T-helper 1 cell (primary cell): ENCODE results near the gene TOR4A.
"Not testable (repeated sequence)": the region's sequence is repeated elsewhere in the genome, so short reads cannot be mapped to it uniquely, and the experiment has no call there.

Experiments
- DNase-seq, 5 donors: peaks; one replicate each; pipeline ENCODE4 v3.0.0-alpha.2; 2012 to 2020

The TOR4A gene

GRCh38 chr9:137239541-137240200 lies 37.9 kb upstream of the TOR4A start:
- not testable (repeated sequence) for DNase-seq

DNA sequence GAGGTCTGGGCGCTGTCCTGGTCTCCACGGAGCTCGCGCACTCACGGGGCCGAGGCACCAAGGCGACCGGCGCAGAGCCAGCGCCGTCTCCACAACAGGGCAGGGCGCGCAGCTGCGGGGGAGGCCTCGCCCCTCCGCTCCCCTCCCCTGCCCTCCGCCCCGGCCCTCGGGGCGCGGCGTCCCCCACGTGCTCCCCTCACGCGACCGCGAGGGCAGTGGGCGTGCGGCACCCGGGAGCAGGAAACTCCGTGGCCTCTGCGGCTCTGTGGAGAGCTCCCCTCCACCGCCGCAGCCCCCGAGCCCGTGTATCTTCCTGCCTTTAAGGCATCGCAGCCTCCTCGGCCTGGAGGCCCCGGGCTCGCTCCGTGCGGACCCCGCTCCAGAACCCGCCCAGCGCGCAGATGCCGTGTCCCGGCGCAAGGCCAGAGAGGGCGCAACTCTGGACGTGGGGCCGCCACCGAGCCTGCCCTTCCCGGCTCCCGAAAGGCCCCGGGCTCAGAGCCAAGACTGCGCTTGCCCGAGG lies 37.1 kb upstream of the TOR4A start:
- DNase-seq = peak; percentile 50 to 70 (median 59)

- DNase-seq = peak; percentile 93 to 100 (median 95)
Measured at GRCh38 chr9:137240841-137241489, 36.6 kb upstream of the TOR4A start, which contains the start of gene TUBB4B. Gene TUBB4B (plus strand): TSS chr9:137241287. CDS start chr9:137241361, 74 bp downstream.

DNA sequence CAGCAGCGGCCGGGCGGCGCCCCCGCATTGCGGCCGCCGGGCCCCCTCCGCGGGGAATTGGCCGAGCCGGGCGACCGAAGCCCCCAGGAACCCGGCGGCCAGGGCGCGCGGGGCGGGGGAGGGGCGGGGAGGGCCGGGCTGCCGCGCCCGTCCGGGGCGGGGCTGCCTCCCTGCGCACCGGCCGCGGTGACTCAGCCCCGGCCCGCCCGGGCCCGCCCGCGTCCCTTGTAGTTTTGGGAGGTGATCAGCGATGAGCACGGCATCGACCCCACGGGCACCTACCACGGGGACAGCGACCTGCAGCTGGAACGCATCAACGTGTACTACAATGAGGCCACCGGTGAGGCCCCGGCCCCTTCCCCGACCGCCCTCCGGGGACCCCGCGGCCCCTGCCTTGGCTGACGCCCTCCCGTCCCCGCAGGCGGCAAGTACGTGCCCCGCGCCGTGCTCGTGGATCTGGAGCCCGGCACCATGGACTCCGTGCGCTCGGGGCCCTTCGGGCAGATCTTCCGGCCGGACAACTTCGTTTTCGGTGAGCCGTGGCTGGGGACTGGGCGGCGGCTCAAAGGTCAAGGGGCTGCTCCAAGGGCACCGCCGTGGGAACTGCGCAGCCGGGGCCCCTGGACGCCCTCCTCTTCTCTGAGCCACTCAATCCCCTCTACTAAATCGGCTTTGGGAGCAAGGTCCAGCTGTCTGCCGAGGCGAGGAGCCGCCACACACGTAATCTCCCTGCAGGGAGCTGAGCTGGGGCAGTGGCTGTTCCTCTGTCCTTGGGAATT lies 35.8 kb upstream of the TOR4A start:
- DNase-seq = peak; percentile 45 to 69 (median 55)

DNA sequence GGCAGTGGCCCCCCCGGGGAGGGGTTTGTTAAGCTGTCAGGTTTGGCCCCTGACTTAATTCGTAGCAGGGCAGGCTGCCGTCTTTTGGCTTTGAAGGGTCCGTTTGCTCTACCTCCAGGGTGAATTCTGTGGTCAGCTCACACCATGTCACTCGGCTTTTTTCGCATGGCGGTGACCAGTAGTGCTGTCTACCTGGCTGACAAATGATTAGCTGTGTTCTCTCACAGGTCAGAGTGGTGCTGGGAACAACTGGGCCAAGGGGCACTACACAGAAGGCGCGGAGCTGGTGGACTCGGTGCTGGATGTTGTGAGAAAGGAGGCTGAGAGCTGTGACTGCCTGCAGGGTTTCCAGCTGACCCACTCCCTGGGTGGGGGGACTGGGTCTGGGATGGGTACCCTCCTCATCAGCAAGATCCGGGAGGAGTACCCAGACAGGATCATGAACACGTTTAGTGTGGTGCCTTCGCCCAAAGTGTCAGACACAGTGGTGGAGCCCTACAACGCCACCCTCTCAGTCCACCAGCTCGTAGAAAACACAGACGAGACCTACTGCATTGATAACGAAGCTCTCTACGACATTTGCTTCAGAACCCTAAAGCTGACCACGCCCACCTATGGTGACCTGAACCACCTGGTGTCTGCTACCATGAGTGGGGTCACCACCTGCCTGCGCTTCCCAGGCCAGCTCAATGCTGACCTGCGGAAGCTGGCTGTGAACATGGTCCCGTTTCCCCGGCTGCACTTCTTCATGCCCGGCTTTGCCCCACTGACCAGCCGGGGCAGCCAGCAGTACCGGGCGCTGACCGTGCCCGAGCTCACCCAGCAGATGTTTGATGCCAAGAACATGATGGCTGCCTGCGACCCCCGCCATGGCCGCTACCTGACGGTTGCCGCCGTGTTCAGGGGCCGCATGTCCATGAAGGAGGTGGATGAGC lies 35.0 kb upstream of the TOR4A start:
- DNase-seq = no peak

GRCh38 chr9:137243266-137243625 lies 34.3 kb upstream of the TOR4A start:
- not testable (repeated sequence) for DNase-seq

DNA sequence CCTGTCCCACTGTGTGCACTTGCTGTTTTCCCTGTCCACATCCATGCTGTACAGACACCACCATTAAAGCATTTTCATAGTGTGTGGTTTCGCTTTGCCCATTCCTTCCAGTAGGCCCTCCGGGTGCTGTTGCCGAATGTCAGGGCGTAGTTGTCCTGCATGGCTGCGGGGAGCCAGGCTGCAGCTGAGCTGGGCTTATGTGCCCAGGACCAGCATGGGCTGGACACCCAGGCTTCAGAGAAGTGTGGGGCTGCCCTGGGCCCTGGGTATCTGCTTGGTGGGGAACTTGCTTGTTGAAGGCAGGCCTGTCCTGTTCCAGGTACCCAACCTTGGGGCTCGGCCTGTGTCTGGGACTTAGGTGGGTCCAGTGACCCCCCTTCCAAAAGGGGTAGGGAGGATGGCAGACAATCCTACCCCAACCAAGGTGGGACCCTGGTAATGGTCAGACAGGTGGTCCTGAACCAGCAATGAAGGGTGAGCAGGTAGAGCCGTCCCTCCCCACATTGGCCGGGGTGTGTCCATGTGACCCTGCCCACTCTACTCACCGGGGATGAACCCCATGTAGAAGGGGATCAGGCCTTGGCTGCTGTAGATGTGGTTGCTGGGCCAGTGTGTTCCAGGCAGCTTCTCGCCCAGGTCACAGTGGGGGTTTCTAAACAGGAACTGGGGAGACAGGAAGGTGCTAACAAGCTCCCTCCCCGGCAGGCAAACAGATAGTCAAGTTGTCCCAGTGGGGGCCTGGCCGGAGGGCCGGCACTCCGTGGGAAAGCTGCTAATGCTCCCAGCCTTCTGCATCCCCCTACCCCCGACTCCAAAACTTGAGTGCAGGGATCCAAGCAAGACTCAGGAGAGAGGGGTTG lies 33.7 kb upstream of the TOR4A start:
- peak in 1 of 5 donors; percentile 26 for DNase-seq

- no peak for DNase-seq
Measured at GRCh38 chr9:137244486-137245449, 32.8 kb upstream of the TOR4A start.

- no peak for DNase-seq
Measured at GRCh38 chr9:137245450-137246421, 31.8 kb upstream of the TOR4A start.

DNA sequence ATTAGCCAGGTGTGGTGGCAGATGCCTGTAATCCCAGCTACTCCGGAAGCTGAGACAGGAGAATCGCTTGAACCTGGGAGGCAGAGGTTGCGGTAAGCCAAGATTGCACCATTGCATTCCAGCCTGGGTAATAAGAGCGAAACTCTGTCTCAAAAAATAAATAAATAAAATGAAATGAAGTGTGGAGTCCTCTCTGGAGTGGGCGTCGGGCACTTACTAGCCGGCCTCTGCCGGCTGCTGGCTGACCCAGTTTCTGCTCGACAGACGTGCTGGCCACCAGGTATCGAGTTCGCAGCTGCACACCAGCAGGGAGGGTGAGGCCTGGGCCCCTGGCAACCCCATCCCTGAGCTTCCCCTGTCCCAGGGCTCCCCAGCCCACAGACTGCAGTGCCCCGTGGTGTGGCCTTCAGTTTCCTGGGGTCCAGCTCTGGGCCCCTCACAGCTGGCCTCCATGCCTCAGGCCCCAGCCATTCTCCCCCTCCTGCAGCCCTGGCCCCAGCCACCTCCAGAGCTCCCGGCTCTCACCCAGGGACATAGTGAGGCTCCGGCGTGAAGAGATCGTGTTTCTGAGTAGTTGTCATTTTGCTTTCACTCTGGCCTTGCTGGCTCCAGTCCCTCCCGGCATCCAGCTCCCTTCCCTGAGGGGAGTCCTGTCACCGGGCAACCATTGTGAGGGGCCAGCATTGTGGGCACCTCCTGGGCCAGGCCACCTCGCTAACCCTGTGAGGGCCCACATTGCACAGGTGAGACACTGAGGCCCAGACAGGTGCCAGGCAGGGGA lies 30.2 kb upstream of the TOR4A start:
- DNase-seq = no peak

DNA sequence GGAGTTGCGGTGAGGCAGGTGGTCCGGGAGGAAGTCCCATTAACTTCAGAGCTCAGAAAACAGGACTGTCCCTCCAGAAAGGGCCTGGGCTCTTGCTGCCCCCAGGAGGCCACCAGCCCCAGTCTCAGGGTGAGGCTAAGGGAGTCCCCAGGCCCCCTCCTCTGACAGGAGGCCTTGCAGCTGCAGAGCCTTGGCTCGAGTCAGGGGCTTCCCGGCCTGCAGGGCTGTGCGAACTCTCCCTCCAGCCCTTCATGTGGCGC lies 29.7 kb upstream of the TOR4A start:
- no peak for DNase-seq

DNA sequence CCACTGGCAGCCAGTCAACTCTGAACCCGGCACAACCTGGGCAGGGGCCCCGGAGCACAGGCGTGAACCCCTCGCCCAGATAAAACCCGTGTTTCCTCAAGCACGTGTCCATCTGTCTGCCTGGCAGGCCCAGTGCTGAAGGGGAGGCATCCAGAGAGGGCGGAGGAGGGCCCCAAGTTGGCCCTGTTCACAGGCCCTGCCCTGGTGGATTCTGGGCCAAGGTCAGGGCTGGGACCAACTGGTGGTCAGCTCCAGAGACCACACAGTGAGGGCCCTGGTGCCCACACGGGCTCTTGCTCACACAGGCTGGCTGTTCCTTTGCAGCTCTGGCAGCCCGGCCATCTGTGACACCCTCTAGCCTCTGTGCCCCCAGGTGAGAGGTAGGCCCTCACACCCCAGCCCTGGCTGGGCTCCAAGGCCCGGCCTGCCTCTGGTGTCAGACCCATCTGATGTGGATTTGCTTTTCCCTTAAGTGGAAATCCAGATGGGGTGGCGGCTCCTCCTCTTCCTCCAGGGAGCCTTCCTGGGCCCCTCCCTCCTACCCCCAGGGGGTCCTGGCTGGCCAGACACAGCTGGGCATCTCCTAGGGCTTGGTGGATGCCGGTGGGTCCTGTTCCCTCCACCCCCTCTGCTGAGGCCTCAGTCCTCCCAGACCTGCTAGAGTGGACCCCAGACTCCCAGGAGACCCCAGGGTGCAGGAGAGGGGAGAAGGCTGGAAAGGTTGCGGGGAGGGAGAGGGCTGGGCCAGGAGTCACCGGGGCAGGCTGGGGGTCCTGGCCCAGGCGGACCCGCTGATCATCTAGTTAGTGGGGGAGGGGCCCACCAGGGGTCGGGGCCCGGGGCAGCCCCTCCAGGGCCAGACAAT lies 27.0 kb upstream of the TOR4A start:
- no peak for DNase-seq

GRCh38 chr9:137251194-137251461 lies 26.4 kb upstream of the TOR4A start, which contains the start of gene STPG3:
Gene STPG3 (plus strand): TSS chr9:137251286. CDS start chr9:137251287, 1 bp downstream.
- no peak for DNase-seq

DNA sequence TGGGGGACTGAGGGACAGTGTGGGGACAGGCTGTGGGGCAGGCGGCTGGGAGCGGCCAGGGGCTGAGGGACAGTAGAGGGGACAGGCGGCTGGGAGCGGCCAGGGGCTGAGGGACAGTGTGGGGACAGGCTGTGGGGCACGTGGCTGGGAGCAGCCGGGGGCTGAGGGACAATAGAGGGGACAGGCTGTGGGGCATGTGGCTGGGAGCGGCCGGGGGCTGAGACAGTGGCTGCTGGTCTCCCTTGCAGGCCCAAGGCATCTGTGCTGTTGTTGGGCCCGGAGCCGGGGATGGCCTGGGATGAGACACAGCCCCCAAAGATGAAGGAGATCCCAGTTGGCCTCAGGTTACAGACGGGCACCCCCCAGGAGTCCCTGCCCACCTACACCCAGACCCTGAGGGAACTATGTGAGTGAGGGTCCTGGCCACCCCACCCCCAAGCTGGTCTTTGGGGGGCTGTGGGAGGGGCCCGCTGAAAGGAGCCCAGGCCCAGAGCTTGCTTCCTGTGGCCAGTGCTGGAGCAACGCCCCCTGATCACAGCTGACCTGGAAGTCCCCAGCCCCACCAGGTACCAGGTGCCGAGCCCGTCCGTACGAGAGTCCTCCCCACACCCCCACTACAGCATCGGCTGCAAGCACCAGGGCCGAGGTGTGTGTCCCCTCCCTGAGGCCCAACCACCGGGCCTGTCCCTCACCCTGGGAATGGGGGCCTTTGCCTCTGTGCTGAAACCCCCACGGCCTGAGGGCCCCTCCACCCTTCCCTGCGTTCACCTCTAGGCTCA lies 25.8 kb upstream of the TOR4A start:
- DNase-seq = no peak

GRCh38 chr9:137252555-137253506 lies 24.7 kb upstream of the TOR4A start:
- no peak for DNase-seq
